Right lobe of liver (tissue), 4 donors: ENCODE measurements around the gene MUC6.

Experiments used
- POLR2A ChIP-seq: fragments of 450-650 bp; IDR thresholded peaks from one replicate; pipeline ENCODE4 v1.6.1; 2017; ENCODE audit warnings: antibody characterized with exemption, mild to moderate bottlenecking
- TF ChIP-seq, protein P1 (sequence below), 4 donors: fragments of 200-600 bp in 3 of 4; fragments of 450-650 bp in 1 of 4; IDR thresholded peaks; one replicate each; pipeline versions ENCODE4 v1.5.1 to v1.8.0; 2016 to 2022; ENCODE audit warnings: antibody characterized with exemption in 4 of 4, mild to moderate bottlenecking in 2 of 4
- donor health status: DM: no; HTN: no; CAD: no.
- donor health status: DM: no; HTN: no; CAD: no.
- donor health status: DM: no; HTN: yes; CAD: no.

DNA sequence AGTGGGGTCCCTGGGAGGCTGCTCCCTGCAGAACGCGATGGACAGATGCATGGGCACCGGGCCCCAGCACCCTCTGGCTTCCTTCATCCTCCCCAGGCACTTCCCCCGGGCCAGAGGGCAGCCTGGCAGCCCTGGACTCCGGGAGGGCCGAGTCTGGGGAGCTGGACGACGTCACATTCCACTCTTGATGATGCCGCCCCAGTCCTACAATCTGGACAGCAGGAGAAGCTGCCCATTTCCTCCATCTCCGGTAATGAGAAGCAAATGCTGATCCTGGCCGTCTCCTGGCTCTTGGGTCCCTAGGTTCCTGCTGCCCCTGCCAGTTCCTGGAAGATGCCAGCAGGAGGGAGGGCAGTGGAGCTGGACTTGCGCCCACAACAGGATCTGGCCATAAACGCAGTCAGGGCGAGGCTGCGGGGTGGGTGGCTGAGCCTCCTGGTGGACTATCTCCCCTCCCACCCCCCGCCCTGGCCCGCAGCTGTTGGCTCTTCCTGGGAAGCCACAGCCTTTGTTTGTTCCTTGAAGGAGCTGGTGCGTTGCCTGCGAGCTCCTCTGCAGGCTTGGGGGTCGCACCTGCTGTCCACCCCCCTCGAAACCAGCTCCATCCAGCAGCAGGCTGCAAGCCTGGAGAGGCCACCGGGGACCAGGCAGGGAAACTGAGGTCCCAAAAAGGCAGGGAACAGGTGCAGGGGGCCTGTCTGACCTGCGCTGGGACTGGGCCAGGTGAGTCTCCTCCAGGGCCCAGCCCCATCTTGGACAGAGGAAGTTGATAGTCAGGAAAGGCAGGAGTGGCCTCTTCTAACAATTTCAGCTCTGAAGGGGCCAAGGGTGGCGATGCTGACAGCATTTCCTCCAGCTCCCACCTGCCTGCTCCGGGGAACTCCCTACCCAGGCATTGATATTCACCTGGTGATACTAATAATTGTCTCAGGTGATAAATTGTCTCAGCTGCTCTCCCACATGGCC lies 17.9 kb upstream of the MUC6 start:
- TF ChIP-seq, protein P1, sequence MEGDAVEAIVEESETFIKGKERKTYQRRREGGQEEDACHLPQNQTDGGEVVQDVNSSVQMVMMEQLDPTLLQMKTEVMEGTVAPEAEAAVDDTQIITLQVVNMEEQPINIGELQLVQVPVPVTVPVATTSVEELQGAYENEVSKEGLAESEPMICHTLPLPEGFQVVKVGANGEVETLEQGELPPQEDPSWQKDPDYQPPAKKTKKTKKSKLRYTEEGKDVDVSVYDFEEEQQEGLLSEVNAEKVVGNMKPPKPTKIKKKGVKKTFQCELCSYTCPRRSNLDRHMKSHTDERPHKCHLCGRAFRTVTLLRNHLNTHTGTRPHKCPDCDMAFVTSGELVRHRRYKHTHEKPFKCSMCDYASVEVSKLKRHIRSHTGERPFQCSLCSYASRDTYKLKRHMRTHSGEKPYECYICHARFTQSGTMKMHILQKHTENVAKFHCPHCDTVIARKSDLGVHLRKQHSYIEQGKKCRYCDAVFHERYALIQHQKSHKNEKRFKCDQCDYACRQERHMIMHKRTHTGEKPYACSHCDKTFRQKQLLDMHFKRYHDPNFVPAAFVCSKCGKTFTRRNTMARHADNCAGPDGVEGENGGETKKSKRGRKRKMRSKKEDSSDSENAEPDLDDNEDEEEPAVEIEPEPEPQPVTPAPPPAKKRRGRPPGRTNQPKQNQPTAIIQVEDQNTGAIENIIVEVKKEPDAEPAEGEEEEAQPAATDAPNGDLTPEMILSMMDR (IDR thresholded peaks at IDR 0.05), result no peak
- TF ChIP-seq POLR2A, result no peak
